AG10803 (cell line): ENCODE measurements around the gene SUPT6H.
A peak's percentile ranks its signal among the peaks of the same experiment; 100 is the strongest.

Source experiments
- DNase-seq: peaks from one replicate; pipeline ENCODE4 v3.0.0; 2010; ENCODE audit warnings: low read depth
- H3K4me3 ChIP-seq: 2 replicates; pipeline ENCODE4 v1.5.1; 2011; ENCODE audit warnings: mild to moderate bottlenecking, low read length, control low read depth
- TF ChIP-seq, protein P1 (sequence below): conservative IDR thresholded peaks from 2 replicates; pipeline ENCODE4 v1.5.1; 2011; ENCODE audit warnings: mild to moderate bottlenecking, low read length, control low read depth, inconsistent platforms

Gene SUPT6H

GRCh38 chr17:28635506-28635905 lies 26.5 kb upstream of the SUPT6H start:
- no peak for DNase-seq
- TF ChIP-seq, protein P1, sequence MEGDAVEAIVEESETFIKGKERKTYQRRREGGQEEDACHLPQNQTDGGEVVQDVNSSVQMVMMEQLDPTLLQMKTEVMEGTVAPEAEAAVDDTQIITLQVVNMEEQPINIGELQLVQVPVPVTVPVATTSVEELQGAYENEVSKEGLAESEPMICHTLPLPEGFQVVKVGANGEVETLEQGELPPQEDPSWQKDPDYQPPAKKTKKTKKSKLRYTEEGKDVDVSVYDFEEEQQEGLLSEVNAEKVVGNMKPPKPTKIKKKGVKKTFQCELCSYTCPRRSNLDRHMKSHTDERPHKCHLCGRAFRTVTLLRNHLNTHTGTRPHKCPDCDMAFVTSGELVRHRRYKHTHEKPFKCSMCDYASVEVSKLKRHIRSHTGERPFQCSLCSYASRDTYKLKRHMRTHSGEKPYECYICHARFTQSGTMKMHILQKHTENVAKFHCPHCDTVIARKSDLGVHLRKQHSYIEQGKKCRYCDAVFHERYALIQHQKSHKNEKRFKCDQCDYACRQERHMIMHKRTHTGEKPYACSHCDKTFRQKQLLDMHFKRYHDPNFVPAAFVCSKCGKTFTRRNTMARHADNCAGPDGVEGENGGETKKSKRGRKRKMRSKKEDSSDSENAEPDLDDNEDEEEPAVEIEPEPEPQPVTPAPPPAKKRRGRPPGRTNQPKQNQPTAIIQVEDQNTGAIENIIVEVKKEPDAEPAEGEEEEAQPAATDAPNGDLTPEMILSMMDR, result no peak
- no peak overlapping the region for H3K4me3 ChIP-seq

GRCh38 chr17:28641579-28641978 lies 20.4 kb upstream of the SUPT6H start:
- no peak overlapping the region for H3K4me3 ChIP-seq
- no peak for DNase-seq
- TF ChIP-seq, protein P1, result no peak

GRCh38 chr17:28643983-28644786 lies 17.8 kb upstream of the SUPT6H start:
- TF ChIP-seq, protein P1, result peak; percentile 58
- DNase-seq, result peak; percentile 54
- H3K4me3 ChIP-seq, result peak overlapping the region; percentile 96

DNA sequence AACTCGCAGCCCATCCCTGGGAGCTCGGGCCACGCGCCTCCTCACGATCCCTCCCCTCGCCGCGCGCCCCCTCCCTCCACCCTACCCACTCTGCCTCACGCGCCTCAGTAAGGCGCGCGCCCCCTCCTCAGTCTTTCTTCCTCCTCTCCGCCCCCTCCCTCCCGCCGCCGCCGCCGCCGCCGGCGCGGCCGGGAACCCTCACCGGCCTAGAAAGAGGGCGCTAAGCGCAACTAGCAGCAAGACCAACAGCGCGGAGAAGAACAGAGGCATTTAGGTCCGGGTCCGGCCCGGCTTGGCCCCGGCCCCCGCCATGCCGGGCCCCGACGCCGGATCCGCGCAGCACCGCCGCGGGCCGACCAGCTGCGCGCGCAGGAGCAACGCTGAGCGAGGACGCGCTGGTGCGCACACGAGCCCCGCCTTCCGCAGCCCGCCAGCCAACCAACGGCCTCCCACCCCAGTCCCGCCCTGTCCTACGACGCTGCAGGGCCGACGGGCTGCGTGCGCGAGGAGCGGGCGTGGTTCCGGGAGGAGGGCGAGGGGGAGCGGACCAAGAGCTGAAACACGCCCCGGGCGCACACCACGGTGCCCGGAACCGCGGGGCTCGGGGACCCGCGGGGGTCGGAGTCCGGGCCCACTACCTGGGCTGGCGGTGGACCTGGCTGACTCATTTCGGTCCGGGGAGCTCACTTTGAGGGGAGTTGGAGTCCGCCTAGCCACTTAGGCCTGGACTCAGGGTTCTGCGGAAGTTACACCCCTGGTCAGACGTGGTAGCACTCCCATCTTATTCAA lies 17.0 kb upstream of the SUPT6H start, which contains the start of gene BLTP2:
Gene BLTP2, minus strand, starts transcription at position 372 of the 789 bp plus-strand sequence. Its CDS starts 102 bp downstream, at position 270.
- peak; percentile 94 for DNase-seq
- peak within 1 kb of the TSS; percentile 96 for H3K4me3 ChIP-seq
- TF ChIP-seq, protein P1, result no peak; the same call in 1 of the 2 replicates

DNA sequence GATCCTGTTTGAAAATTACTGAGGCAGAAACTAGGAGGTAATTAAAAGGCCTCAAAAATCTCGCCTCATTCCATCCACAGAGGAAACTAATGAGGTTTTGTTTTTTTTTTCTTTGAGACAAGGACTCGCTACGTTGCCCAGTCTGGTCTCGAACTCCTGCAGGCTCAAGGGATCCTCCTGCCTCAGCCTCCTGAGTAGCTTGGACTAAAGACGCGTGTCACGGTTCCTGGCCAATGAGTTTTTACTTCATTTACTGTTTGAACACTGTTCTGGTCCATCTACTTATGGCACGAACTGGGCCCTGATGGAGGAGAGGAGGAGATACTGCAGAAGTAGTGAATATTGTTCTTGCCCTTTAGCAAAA lies 16.4 kb upstream of the SUPT6H start:
- no peak for DNase-seq
- TF ChIP-seq, protein P1, result no peak
- peak overlapping the region; percentile 75 for H3K4me3 ChIP-seq

GRCh38 chr17:28646039-28646754 lies 15.8 kb upstream of the SUPT6H start:
- no peak for DNase-seq
- H3K4me3 ChIP-seq, result no peak overlapping the region
- TF ChIP-seq, protein P1, result no peak
